HG03159 (cell line): Measurements from ENCODE around the gene ETV6.
A peak's percentile ranks its signal among the peaks of the same experiment; 100 is the strongest.

ENCODE experiments used
- ATAC-seq: cut with Tn5 transposase; IDR thresholded peaks from one replicate; pipeline ENCODE4 v1.9.1; 2021; ENCODE audit warnings: mild to moderate bottlenecking, moderate library complexity; ENCODE audit not compliant: unreplicated experiment

Gene ETV6

DNA sequence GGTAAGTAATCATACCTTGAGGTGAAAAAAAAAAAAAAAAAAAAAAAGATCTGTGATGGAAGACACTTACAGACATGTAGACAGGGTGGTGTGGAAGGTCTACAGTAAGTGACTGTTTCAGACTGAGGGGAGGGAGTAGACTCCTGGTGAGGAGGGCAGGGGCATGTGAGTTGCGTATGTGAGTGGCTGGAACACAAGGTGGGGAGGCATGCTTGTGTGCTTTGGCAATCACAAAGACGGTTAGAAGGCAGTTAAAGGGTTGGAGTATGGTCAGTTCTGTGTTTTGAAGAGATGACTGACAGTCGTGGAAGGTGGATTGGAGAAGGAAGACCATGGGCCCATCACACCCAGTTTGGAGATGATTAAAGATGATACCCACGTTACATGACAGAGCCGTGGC is 65.2 kb downstream of the ETV6 start:
- no peak for ATAC-seq

DNA sequence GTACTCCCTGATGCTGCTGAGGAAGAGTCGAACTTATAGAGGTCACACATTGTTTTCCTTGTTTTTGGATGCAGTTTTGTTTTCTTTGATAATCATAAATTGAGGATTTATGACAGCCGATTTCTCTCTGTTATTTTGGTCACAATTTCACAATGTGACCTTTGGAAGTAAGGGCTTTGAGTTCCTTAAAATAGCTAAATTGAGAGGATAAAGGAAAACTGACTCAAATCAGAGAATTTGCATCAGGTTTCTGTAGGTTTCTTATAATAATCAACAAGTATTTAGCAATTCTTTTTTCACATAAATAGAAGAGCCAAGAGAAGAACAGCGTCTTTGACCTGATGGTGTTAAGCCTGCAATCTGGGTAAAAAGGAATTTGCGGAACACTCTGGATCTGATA is 66.1 kb downstream of the ETV6 start:
- ATAC-seq: no peak

DNA sequence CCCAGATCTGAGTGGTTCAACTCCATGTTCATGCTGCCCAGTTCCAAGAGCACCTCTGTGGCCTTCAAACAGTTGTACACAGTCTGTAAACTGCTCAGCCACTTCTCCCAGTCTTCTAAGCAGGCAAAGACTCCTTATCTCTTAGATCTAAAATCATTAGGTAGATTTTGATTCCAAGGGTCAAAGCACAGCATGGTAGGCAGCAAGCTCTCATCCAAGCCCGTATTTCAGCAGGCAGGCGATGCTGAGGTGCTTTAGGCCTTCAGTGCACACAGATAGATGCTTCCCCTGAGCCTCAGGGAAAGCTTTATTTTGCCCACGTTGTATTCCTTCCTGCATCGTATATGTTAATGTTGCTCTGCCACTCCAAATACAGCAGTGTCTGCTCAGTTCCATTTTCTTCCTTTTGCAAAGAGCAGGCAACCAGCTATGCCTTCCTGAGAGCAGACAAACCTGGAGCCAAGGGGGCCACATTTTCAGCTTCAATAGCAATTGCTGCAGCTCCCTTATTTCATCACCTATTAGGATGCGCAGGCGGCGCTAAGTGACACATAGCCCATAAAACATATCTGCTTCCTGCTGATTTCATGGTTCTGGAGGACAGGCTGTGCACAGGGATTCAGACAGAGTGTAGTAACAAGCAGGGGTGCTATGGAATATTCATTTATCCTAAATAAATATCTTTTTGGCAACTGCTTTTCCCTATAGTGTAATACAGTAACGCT is 67.5 kb downstream of the ETV6 start:
- no peak for ATAC-seq

DNA sequence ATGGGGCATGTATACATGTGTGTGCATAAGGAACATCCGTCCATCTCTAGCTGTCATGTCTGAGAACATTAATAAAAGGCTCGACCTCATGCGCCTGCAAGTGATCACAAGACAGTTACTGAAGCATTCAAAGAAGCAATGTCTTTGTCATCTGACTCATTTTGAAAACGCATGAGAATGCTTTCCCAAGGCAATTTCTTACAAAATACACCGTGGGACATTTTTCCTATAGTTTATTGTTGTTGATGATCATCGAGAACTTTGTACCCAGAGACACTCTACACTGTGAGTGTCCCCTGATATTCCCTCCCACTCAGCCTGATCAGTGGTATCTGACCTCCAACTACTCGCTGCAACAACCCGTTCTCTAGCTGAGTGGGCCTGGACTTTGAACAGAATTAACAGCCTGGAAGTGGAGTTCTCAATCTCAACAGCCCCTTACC is 68.1 kb downstream of the ETV6 start:
- no peak for ATAC-seq

DNA sequence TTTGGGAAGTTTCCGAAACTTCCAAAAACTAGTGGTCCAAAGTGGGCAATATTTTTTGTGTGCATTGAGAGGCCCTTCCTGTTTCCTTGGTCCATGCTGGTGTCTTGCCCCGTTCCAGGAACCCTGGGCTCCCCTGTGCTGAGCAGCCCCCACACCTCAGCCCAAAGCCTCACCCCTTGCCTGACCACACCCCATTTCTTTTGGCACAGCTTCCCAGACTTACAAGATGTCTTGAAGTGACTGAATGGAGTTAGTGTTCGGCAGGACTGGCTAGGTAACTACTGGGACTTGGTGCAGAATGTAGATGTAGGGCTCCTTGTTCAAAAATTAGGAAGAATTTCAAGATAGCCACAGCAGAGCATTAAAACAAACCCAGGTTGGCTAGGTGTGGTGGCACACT is 68.6 kb downstream of the ETV6 start:
- ATAC-seq: no peak

DNA sequence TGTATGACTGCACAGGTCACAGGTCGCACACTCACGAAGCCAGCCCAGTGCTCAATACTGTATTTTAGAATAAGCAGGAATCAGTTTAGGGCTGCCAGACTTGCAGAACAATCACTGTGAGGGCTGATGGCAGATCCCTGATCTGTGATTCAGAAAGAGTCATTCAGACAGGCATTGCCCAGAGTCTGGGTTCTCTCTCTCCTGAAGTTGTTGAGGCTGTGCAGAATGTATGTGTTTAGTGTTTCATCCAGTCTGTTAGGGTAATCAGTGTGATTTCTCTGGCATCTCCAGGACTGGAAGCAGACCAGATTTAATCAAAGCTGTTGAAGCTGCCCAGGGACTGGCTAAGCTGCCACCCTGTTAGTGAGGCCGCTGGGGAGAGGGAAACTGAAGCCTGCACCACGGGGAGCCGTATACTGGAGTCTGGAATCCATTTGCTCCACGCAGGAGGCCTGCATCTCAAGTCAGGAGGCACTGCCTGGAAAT is 69.3 kb downstream of the ETV6 start:
- no peak for ATAC-seq

DNA sequence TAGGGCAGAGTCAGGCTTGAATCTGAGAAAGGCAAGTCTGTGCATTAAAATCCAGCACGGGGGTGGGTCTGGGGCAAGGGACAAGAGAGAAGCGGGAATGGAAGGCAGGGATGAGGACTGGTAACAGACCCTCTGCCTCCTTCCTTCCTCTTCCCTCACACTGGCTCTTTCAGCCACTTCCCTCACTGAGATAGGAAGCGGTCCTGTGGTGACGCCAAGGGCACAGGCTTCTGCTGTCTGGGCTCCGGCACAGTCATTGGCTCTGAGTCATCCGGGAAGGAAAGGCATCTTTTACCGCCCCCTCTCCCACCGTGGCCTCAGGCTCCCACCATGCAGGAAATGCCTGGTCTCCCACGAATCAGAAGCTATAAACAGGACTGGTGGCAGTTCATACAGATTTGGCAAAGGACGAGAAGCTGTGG is 70.2 kb downstream of the ETV6 start:
- ATAC-seq: no peak

DNA sequence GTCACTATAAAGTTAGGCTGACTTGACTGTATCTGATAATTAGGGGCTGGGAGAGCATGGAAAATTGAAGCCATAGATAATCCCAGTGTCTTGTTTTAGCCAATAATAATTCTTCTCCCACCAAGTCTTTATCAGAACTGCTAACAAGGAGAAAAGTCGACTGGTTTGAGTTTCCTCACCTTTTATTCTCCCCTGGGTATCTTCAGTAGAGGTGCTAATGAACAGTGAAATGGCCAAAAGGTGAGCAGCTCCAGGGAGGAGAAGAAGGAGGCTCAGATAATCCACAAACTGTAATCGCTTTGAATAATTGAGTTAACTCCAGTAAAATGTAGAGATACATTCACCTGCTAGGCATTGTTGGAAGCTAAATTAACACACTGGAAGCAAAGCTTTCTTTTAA is 72.6 kb downstream of the ETV6 start:
- ATAC-seq: no peak

DNA sequence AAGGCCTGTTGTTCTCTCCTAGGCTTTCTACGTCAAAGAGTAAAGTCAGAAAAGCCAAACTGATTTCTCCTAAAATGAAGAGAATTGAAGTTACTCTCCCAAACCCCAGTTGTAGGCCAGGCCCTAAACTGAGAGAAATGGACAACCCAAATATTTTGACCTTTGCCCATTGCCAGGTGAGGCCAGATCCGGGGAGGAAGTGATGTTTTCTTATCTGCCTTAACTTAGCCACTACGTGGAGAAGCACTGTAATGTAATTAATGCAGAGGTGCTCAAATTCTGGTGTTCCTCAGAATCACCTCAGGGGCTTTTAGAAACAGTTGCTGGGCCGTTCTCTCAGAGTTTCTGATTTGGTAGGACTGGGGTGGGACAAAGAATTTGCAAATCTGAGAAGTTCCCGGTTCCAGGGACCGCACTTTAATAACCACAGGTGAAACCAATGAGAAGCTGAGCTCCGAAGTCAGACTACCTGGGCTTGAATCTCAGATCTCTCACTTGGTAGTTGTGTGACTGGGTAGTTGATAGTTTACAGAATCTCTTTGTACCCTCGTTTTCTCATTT is 73.2 kb downstream of the ETV6 start:
- no peak for ATAC-seq

DNA sequence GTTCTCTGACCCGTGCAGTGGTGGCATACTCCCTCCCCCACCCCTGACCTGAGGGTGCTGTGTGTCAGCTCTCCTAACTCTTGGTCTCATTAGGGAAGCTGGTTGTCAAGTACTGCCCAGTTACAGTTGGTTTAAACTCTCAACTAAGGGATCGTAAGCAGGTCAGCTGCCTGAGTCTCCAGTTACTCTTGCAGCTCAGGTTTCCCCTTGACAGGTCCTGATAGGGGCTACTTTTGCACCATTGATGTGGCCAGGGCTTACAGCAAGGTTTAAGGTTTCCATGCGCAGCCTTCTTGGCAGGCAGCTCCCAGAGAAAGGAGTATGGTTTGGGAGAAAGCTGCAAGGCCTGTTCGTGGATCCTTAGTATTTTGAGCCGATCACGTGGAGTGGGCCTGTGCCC is 74.5 kb downstream of the ETV6 start:
- ATAC-seq: no peak

DNA sequence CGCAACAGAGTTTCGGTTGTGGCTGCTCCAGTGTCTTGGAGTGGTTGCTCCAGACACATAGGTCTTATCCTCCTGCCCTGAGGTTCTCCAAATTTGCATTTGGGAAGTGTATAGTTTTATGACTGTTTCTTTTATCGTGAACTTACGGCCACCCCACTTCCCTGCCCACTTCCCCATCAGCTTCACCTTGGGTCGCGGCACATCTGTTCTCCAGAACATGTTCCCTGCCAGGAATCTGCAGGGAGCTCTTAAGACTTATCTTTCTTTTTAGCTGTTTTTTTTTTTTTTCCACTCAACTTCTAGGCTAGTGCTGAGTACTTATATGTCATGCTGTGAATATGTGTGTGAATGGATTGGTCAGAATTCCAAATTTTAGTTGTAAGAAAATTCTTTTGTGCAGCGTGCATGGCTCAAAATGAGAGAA is 75.4 kb downstream of the ETV6 start:
- no peak for ATAC-seq

DNA sequence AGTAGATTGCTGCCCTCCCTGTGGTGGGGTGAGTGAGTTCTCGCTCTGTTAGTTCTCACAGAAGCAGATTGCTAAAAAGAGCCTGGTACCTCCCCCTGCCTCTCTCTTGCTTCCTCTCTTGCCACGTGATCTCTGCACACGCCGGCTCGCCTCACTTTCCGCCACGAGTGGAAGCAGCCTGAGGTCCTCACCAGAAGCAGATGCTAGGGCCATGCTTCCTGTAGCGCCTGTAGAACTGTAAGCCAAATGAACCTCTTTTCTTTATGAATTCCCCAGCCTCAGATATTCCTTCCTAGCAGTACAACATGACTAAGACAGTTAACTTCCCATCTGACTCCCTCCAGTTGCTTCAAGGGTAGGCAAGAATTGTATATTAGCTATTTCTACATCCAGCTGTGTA is 76.2 kb downstream of the ETV6 start:
- no peak for ATAC-seq

DNA sequence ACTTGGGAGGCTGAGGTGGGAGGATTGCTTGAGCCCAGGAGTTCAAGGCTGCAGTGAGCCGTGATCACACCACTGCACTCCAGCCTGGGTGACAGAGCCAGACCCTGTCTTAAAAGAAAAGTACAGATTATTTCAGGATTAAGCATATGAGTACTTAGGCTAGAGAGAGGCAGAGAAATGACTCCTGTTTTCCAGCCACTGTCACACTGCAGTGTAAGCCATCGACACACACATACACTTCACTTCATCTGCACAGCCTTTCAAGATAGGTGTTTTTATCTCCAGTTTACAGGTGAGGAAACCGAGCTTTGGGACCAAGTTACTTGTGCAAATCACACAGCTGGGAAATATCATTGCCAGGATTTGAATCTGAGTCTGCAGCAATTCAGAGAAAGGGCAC is 77.2 kb downstream of the ETV6 start:
- ATAC-seq: no peak

DNA sequence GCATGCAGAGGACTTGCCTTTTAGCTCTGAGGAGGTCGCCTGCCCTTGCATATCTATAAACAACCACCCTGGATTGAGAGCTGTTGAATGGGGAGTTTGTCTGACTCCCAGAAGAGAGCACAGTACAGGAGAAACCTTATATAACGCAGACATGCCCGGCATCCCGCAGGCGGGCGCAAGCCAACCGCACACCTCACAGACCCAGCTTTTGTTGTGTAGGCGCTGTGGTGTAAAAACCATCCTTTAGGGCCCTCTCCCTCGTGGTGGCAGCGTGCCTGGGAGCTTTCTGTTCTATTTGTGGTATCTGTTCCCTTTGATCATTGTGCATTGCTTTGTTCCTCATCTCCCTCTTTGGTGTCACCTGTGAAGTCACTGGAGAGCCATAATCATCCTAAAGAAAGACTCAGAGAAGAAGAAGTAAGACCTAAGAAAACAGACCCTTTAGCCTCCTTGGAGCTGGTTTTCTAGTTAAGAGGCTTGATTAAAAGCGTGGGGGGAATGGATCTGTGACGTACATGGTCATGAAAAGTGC is 77.7 kb downstream of the ETV6 start:
- no peak for ATAC-seq

DNA sequence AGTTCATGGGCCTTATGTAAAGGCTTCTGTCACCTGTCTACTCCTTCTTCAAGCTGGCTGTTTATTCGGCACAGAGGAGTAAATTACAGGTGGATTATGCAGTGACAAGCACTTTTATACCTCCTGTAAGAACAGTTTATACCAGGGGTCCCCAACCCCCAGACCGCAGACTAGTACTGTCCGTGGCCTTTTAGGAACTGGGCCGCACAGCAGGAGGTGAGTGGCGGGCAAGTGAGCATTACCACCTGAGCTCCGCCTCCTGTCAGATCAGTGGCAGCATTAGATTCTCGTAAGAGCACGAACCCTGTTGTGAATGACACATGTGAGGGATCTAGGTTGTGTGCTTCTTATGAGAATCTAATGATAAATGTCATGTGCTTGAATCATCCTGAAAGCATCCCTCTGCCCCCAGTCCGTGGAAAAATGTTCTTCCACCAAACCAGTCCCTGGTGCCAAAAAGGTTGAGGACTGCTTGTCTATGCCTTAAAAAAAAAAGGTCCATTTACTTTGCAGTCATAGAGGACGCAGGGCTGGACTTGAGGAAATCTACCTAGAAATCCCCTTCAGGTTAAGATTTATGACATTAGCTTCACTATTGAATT is 78.8 kb downstream of the ETV6 start:
- ATAC-seq: no peak

DNA sequence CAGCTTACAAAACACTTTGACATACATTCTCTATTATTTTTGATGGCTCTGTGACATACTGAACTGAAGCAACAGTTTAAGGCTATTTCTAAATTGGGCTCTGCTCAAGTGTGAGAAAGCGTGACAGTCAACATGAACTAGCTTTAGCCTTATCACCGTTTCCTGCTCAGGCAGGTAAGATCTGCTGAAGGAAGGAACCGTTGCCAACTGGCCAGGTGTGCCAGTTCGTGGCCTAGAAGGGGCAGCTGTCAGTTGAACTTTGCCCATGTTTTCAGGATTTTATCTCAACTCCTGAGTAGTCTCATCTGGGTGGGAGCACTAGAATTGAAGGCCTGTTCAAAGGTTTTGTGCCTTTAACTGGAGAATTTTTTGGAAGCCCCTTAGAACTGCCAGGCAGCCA is 79.5 kb downstream of the ETV6 start:
- no peak for ATAC-seq

DNA sequence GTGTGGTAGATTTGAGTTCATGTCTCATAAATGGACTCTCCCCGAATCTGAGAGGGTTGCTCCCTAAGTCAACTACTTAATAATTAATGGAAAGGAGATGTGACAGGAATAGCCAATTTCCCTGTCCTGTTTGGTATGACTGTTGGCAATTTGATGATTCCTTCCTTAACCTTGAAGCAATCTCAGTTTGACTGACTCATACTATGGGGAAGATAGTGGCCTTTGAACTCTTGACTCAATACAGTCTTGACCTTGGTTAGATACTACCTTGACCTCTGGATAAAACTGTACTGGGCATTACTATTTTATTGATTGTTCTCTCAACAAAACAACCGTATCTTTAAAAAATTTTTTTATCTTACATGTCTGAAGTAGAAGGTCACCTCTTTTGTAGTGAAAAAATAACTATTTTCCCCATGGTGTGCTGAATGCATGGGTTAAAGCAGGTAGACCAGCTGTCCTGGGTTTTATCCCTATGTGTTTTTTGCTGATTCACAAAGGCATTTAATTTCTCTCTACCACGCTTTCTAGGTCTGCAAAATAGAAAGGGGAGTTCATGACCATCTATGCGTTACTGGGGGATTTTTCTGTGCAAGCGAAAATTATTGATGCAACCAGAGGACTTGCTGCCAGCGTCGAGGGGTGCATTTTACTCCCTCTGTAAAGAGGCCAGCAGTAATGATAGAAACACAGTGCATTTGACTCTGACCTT is 80.1 kb downstream of the ETV6 start:
- no peak for ATAC-seq

DNA sequence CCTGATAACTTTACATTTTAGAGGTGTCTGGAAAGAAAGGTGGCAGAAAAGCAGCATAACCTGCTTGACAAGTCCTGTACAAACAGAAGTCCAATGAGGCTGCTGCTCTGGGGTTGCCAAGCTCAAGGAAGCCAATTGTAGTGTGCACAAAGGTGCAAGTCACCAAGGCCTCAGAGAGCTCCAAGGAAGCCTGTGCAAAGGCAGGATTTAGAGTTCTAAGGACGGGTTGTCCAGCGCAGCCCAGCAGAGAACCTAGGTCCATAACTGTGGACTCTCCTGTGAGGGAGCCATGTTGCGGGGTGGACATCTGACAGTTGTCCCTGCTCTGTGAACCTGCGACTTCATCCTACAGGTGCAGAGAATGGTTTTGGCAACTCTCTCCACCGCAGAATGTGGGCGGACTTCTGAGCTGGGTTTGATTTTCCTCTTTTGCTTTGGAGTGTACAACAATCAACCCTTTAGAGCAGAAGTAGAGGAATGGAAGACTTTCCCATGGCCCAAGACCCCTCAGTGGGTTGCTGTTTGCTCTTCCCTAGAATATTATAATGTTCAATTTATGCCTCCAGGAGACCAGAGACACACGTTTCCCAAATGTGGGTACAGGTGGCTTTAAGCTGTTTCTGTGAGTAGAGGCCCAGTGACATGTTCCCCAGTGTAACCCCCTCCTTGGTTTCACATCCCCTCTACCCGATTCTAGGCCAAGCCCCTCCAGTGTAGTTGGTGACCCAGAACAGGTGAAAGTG is 81.0 kb downstream of the ETV6 start:
- peak; percentile 45 for ATAC-seq

DNA sequence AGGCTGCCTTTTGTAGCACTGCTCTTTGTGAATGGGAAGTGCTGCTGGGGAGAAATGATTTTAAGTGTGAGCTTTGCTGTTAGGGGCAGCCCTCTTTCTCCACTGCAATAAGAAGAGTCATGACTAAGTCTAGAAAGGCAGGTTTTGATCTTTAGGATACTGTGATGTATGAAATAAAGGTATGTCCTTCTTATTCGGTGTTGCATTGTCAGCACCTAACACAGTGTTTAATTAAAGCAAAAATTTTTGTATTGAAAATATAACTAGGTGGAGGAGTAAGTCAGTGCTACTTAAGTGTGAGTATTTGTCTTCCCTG is 81.5 kb downstream of the ETV6 start:
- ATAC-seq: no peak

DNA sequence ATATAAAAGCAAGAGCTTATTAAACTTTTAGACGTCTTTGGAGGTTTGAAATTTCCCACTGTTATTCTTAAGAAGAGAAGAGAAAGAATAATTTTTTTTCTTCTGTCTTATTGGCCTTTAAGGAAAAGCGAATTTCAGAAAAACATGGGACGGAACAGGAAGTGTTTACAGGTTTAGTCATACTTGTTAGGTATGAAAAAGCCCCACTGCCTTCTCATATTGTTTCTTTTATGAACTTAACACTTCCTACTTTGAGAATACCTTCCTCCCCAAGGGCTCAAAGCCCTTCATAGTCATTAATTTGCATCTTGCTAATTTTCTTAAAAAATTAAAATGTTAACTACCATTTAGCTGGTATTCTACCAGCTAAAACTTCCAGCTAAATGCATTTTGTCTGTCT is 82.0 kb downstream of the ETV6 start:
- ATAC-seq: no peak

DNA sequence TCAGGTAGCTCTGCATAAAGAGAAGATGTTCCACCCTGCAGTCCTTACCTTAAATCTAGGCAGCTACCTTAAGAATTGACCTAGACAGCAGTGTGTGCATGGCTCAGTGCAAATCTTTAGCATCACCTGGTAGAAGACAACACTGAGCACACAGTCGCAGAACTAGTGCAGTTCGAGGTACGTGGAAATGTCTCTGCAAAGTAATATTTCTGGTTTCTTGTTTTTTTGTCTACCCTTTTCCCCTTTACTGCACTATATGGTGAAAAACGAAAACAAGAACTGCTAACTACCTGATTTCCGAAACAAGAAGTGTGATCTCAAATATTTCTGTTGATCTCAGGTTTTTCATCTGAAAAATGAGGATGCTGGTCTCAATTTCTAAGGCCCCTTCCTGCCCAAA is 82.5 kb downstream of the ETV6 start:
- ATAC-seq: no peak
